Measurements from ENCODE around the gene SLCO2A1.

SLCO2A1 gene

DNA sequence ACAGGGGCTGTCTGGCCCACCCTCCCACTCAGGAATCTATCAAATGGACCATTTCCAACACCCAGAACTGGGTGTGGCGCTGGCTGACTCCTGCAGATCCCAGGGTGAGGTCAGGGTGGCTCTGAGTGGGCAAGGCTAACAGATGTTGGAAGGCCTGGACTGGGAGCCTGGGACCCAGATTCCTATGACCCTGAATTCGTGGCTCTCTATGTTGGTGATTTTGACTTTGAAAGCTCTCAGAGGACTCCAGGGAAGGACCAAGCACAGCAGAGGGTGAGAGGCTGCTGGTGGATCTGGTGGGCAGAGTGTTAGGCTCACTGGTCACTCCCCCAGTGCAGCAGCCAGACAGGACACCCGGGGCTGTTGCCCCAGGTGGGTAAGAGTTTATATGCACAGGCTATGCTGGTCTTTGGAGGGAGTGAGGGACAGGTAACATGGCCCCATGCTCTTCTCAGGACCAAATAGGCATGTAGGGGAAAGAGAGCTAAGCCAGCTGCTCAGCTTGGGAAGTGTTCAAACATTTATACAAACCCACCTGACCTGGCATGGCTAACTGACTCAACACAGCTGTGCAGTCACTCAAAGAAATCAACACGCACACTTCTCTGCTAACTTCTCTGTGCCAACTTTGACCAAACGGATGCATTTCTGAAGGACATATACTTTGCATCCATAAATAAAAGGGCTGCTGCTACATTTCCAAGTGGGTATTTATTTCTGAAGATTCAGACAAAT, 71.5 kb downstream of the SLCO2A1 start:
- DNase-seq: peak in 3 of 10 donors; percentile 15 to 46 (median 31)
- intact Hi-C loops (cut with DNase I): no loop called here

DNA sequence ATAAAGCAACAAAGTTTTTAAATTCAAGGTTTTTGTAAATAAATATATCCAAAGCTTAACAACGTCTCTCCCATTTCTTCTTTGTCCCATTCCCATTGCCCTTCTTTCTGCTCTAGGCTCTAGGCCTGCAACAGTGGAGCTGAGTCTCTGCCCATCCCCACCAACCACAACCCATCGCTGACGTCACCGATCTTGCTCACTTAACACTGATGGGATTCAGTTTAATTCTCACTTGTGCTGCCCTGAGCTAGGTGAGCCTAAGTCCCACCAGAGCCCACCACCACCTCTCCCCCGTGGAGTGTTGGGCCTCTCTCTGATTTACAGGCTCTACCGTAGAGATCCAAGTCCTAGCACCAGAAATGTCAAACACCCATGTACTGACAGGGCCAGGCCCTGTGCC, 72.7 kb downstream of the SLCO2A1 start:
- intact Hi-C loops (cut with DNase I): no loop called here

DNA sequence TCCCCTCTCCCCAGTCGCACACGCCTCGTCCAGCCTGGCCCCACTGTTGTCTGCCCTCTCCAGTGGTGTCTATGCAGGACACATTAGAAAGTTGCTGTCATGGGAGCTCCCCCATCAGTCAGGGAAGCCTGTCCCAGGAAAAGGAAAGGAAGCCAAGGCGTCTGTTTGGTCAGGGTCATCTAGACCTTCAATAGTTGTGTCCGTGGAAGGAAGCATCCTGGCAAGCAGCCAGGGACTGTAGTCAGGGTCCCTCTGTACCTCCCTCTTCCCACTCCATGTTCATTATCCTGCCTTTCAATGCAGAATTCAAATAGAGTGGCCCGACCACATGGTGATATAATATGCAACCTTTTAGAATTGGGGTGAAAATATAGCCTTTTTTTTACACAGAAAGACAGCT, 73.4 kb downstream of the SLCO2A1 start:
- peak in 3 of 10 donors; percentile 31 to 52 (median 33) for DNase-seq
- intact Hi-C loops (cut with DNase I): no loop called here

More for the DNA sequence above, 72.7 kb downstream of the SLCO2A1 start:
- DNase-seq: peak in 3 of 10 donors; percentile 13 to 52 (median 24)

DNA sequence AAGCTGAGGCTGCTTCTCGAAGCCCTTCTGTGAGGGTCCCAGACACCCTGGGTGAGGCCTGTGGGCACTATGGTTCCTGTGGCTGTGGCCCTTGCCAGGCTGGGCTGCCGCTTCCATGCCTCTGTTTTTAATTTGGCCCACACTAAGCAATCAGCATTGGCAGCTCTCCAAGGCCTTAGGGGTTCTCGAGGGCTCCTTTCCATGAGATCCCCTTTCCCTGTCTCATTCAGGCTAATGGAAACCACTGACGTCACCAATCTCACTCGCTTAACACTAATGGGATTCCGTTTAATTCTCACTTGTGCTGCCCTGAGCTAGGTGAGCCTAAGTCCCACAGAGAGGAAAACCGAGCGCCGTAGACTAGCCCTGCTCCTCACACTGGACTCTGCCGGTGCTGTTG, 73.8 kb downstream of the SLCO2A1 start:
- intact Hi-C loops (cut with DNase I): no loop called here
- DNase-seq: peak in 3 of 10 donors; percentile 10 to 44 (median 23)

DNA sequence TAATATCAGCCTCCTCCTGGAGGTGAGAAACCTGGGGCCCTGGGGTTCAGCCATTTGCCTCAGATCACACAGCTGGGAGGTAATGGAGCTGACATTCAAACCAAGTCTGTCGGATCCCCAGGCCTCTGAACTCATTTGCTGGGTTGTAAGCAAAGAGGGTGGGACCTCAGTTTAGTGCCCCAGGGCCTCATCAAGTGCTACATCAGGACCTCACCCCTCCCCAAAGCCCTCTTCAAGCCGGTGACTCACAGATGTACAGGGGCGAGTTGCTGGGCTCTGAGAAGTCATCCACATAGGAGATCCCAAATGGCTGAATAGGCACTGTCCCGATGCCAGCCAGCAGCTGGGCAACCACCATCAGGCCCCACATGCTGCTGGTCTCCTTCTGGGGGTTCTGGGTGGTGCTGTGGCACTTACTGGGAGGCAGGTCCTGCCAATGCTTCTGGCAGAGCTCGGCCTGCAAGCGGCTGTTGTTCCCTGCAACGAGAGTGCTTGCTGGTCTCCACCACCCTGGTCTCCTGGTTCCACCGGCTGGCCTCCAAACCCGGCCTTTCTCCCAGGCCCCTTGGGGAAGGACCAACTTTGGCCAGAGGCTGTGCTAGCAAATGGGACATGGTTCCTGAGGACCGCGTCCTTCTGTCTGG, 74.9 kb downstream of the SLCO2A1 start:
- intact Hi-C loops (cut with DNase I): no loop called here
- DNase-seq: peak in 3 of 10 donors; percentile 52 to 71 (median 55)

DNA sequence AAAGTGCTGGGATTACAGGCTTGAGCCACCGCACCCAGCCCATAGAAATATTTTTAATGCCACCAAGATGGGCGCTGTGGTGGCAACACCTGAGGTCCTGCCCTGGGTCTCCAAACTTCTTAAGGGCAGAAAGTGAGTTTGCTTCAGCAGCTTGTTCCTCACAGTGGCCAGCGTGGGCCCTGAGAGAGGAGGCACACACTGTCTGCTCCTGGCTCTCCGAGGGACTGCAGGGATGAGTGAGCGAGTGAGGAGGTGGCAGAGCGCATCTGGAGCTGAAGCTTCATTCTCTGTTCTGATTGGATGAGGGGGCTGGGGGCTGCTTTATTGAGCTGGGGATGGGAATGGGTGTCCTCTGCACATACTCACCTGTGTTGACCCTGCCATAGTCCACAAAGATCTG, 76.4 kb downstream of the SLCO2A1 start:
- intact Hi-C loops (cut with DNase I): no loop called here
- DNase-seq: peak in 3 of 10 donors; percentile 71 to 81 (median 80)

DNA sequence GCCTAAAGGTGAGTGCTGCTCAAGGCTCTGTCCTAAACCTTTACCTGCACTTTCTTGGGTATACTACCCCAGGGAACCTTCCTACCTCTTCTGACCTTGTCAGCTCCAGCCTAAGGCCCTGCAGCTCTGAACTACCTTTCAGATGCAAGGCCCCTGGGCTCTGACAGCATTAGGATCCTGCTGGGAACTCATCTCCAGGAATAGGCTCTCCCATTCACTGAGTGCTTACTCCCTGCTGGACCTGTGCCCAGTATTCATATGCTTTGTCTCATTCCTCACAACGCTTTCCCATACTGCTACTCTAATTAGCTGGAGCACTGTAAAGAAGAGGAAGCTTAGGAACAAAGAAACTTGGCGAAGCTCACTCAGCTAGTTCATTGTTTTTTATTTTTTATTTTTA, 80.3 kb downstream of the SLCO2A1 start:
- peak in 3 of 10 donors; percentile 2 to 37 (median 27) for DNase-seq
- intact Hi-C loops (cut with DNase I): no loop called here

DNA sequence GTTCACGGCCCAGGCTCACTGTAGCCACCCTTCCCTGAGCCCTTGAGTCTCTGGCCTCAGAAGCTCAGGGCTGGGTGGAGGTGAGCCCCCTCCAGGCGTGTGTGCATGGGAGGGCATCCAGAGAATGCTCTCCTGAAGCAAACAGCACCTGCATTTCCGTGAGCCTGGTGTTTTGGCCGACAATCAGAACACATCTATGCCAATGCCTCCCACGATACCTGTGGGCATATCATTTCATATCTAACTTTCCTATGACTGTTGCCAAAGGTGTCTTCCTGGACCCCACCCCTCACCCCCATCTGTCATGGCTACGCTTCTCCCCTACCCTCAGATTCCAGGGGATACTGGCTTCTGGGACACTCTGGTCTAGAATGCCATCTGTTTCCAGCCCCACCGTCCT, 80.7 kb downstream of the SLCO2A1 start:
- peak in 3 of 10 donors; percentile 39 to 62 (median 42) for DNase-seq
- intact Hi-C loops (cut with DNase I): no loop called here

DNA sequence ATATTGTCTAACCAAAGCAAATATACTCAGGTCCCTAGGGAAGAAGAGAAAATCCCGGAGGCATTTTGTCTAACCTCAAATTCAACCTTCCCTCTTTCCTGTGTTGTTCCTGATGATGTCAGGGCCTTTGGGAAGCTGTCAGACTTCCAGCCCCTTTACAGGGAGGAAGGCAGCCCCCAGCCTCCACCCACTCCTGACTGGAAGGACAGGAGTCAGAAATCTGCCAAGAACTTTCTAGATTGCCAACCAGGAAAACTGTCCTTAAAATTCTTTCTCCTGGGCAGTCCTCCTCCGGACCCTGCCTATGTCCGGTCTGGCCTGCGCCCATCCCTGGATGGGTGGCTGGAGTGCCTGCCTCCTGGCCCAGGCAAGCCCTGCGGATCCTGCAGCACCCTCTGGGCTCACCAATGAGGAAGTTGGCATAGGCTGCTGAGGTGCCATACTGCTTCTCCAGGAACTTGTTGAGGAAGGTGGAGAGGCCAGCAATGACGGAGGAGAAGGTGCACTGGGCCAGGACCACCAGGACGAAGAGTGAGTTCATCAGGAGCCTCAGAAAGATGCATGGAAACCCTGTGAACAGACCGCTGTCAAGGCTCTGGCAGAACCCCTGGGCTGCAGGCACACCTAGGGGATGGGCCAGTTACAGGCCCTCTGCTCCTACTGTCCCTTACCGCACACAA, 81.5 kb downstream of the SLCO2A1 start:
- intact Hi-C loops (cut with DNase I): no loop called here
- DNase-seq: peak in 3 of 10 donors; percentile 43 to 55 (median 44)

DNA sequence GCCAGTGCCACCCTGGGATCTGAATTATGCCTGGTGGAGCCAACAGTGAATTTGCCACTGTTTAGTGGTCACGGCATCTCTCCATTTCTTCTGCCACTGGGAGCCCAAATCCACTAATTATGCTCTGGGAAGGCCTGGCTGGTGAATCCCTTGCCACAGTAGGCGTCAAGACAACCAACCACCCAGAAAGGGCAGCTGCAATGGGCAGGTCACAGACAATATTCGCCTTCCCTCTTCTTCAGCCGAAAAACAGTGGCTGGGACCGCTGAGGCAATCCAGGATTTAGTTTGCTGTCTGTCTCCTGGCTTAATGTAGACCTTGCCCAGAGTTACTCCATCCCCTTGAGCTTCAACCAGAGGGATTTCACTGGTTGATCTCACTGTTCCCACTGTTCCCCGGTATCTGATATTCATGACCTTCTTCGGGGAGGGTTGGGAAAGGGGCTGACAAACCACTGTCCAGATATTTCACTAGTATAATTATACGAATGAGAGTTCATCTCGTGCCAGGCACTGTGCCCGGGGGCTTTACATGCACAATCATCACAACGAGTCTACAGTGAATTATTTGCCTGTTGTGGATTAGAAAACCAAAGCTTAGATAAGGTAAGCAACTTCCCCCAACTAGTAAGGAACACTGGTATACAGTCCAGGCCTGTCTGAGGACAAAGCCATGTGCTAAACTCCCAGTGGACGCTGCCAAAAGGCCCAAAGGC, 84.2 kb downstream of the SLCO2A1 start:
- DNase-seq: peak in 3 of 10 donors; percentile 20 to 44 (median 38)
- intact Hi-C loops (cut with DNase I): no loop called here

DNA sequence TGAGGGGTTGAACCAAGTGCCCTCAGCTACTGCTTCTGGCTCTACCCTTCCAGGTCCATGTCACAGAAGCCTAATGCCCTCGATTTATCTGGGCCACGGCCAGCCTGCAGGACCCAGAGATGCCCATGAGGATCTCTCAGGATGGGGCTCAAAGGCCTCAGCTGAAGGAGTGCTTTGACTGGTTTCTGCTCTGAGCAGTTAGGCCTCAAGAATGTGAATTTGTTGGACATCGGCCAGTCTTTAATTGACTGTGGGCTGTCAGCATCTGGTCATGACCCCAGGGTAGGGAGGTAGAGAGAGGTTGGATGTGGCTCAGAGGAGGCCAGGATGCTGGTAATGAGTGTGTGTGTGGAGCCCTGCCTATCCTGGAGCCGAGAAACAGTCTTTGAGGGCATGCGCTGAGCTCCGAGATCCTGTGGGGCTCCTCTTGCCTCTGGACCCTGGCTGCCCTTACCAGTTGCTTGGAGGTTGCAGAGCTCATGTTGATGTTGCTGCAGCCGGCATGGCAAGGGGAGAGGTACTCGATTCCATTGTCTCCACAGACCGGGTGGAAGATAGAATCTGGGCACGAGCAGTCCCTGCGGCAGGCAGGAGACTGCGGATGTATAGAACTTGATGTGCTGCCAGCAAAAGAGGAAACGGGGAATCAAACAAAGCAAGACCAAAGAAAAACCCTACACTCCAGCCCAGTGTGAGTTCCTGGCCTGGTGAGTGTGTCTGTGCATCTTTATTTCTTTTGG, 84.9 kb downstream of the SLCO2A1 start:
- DNase-seq: peak in 2 of 10 donors; percentile 70 to 81
- intact Hi-C loops (cut with DNase I): no loop called here

DNA sequence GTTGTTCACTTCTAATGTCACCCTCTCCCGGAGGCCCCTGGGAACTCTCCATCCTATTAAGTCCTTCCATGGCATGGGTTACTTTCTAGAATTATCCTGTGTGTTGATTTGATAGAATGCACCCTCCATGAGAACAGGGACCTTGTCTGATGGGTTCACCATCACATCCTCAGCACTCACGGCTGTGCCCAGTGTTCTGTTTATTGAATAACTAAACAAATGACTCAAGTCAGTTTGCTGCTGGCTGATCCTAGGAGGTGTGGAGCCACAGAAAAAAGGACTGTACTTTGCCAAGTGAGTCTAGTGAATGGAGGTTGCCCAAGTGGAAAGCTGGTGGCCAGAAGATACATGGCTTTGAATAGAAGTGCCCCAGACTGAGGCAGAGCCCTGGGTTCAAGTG, 85.5 kb downstream of the SLCO2A1 start:
- no peak for DNase-seq
- intact Hi-C loops (cut with DNase I): no loop called here

DNA sequence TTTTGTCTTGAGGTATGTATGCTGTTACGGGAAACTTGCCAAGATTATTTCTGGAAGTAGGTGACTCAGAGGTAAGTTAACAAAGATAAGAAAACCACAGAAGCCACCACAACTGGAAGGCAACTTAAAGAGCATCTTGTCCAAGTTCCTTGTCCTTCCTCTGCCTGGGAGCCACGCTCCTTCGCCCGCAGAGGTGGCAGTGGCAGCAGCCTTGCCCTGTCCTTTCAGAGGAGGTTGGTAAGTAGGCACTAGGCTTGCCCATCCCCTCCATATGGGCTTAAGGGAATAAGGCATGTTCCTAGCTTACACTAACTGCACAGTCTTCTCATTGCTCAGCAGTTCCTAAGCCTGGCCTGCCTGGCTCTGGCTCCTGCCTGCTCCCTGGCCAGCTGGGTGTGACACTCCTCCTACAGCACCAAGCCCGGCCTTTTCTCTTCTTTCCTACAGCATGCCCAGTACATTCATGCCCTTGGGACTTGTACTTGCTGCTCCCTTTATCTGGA, 86.0 kb downstream of the SLCO2A1 start:
- peak in 2 of 10 donors; percentile 29 to 39 for DNase-seq
- intact Hi-C loops (cut with DNase I): no loop called here

DNA sequence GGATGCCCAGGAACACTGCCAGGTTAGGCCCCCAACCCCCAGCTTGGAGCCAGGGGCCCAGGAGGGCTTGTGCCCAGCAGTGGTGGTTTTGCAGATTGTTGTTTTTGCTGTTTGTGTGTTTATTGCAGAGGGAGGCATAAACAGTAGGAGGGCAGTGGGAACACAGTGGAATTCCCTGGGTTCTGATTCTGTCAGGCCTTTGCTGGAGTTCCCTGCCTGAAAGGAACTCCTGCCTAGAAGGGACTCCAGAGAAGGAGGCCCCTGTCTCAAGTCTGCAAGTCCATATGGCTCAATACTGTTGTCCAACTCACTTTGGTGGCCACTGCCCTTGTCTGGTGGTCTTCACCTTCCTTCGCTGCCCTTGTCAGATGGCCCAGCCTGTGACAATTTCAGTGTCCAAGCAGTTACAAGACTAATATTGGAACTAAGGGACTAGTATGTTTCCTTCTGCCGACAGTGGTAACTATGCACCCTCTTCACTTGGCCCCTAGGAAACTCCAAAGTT, 86.6 kb downstream of the SLCO2A1 start:
- intact Hi-C loops (cut with DNase I): no loop called here
- no peak for DNase-seq

DNA sequence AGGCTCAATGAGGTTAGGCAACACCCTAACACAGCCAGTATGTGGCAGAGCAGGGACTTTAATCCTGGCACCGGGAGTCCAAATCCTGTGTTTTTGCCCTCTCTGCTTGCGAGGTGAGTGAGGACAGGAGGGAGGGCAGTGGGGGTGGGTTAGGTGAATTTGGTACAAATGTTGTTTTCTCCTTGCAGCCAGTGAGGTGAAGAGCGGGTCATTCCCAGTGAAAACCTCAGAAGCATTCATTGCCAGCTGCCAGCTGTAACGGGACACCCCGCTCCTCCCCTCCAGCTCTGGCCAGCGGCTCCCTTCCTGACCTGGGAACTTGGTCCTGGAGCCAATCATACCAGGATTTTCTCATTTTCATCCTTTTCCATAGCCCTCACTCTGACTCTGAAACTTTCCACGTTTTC, 88.3 kb downstream of the SLCO2A1 start:
- peak in 1 of 10 donors; percentile 32 for DNase-seq
- intact Hi-C loops (cut with DNase I): no loop called here

DNA sequence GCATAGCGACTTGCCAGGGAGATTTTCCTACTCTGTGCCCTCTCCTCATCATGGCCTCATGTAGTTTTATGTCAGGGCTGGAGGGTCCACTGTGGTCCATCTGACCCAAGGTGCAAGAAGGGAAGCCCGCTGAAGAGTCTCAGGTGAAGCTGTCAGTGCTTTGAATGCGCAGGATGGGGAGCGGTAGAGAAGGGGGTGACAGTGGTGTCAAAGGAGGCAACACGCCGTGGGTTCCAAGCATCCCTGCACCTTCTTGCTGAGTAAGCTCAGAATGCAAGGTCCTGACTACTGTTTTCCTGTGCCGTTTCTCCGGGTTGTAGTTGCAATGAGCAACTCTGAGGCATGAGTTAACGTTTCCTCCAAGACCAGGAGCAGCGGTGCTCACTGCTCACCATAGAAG, 89.2 kb downstream of the SLCO2A1 start:
- intact Hi-C loops (cut with DNase I): no loop called here
- DNase-seq: peak in 1 of 10 donors; percentile 20

DNA sequence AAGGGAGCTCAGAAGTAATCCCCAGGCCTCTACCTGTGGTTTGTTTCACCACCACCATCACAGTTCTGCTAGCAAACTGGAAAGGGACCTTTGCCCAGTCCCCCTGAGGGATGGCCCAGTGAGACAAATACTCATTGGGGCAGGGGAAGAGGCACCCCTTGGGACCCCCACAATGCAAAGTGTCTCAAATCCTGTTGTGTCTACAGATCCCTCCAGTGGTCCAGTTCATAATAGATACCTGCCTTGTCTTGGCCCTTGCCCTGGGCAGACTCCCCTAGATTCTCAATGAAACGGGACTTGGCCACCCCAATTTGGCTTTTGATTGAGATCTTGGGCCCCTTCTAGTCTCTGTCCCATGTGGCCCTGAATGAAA, 90.3 kb downstream of the SLCO2A1 start:
- intact Hi-C loops (cut with DNase I): no loop called here
- peak in 1 of 10 donors; percentile 22 for DNase-seq

DNA sequence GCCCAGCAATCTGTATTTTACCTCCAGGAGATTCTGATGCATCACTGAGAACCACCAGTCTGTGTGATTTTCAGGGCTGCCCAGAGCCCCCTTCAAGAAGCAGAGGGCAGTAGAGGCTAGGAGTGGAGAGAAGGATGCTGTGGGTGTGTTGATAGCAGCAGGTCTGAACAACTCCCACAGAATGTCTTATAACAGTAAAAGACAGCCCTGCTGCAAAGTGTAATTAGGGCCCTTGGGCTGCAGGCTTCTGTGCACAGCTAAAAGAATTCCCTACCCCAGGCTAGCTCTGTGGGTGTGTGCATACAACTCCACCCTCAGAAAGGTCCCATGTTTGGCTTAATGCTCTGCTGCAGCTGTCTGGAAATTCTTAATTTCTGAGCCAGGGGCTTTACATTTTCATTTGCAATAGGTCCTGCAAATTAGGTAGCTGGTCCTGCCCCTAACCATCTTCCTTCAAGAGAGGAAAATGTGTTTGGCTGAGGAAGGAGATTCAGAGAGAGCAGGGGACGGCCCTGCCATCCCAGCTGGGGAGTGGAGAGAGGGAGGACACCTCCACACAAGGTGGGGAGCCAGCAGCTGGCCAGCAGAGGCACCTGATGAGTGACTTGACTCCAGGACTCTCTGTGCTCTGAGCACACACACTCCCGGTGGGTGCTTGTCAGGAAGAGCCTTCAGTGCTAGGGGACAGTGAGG, 90.8 kb downstream of the SLCO2A1 start:
- intact Hi-C loops (cut with DNase I): no loop called here

More for the DNA sequence above, 90.8 kb downstream of the SLCO2A1 start:
- peak in 1 of 10 donors; percentile 87 for DNase-seq

Data from posterior cingulate gyrus (tissue), 11 donors.